Medulla oblongata (tissue), 1 donor: ENCODE measurements around the gene RBFOX1.

Experiments used
- DNase-seq: peaks from one replicate; pipeline ENCODE4 v3.0.0-alpha.2; 2015; ENCODE audit errors: extremely low spot score

Gene RBFOX1

DNA sequence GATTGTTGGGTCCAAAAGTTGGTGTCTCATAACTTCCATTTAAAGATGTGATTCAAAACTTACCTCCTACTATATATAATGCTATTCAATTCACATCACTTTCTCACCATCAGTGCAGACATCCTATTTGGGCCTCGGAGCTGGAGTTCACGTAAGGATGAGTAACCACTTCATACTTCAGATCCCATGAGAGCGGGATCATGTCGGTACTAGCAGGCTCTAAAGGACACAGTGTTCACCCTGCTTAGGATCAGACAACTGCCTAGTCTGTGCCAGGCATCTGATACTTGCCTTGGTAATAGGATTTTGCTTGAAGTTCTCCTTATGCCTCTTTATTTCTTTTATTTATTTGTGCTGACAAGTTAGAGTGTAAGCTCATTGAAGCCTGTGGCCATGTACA is 39.5 kb downstream of the RBFOX1 start:
- no peak for DNase-seq

GRCh38 chr16:7373776-7374175 is 41.1 kb downstream of the RBFOX1 start:
- no peak for DNase-seq

DNA sequence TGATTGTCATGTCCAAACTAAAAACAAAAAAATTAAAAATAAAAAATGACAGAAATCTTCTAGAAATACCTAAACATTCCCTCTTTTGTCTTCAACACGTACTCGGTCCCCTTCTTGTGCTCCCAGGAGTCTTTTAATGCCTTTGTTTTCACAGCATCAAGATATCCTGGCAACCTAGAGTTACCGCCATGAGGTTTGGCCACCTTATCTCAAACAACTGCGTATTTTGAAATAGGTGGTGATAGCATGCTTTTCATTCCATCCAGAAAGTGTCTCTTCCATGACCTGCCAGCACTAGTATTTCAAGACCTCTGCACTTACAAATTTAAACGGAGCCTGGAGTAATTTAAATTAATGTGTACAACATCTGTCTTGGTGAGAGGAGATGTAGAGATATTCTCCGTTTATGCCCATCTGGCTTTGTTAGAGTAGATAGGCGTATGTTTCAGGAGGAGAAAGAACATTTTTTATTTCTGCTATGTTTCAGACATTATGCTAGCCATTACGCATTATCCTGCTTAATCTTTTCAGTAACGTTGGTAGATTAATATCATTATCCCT is 42.0 kb downstream of the RBFOX1 start:
- no peak for DNase-seq

DNA sequence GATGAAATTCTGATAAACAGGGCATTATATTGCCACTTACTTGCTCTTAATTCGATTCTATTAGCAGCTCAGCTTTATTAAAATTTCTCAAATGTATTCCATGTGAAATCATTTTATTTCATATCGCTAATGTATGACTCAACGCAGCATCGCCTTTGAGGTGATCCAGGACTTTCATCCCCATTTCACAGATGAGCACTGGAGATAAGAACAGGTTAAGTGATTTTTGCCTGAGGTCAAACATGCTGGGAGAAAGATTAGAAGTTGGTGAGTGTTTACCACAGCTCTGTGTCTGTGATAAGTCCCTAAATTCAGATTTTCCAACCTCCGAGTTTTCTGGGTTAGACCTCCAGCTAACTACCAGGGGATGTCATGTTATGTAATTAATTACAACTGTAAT is 43.6 kb downstream of the RBFOX1 start:
- DNase-seq = no peak

DNA sequence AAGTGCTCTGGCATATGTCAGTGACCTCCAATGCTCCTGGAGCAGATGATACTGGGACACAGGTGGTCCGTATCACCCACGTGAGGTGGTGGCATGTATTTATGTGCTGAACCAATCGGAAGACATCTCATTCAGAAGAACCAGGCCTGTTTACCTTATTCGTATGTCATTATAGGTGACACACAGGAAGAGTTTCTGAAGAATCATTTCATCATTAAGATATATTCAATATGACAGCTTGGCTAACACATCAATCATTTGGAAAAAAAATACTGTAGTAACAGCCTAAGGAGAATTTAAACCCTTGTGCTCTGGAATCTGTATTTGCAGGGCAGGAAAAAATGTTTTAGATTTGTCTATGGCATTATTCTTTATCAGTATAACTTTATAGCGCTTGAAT is 44.6 kb downstream of the RBFOX1 start:
- no peak for DNase-seq

- no peak for DNase-seq
Observed at GRCh38 chr16:7378024-7378695, 45.5 kb downstream of the RBFOX1 start.

- DNase-seq = no peak
Observed at GRCh38 chr16:7380441-7380840, 47.8 kb downstream of the RBFOX1 start.

DNA sequence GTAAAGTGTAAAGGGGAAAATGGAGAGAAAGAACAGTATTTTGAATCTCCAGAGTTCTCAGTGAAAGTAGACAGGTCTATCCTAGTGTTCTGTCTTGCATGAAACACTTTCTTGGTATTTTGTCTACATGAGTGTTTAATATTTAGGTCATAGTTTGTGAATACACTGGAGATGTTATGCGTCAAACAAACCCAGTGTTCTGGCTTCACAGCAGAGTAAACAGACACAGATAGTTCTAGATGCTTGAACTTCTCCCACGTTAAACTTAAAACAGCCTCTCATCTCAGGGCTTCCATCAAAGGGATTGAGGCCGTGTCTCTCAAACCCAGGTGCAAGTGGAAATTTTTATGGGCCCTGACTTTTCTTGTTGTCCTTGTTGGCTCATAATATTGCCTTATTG is 48.3 kb downstream of the RBFOX1 start:
- DNase-seq = no peak

- DNase-seq = no peak
Observed at GRCh38 chr16:7381671-7382070, 49.0 kb downstream of the RBFOX1 start.

DNA sequence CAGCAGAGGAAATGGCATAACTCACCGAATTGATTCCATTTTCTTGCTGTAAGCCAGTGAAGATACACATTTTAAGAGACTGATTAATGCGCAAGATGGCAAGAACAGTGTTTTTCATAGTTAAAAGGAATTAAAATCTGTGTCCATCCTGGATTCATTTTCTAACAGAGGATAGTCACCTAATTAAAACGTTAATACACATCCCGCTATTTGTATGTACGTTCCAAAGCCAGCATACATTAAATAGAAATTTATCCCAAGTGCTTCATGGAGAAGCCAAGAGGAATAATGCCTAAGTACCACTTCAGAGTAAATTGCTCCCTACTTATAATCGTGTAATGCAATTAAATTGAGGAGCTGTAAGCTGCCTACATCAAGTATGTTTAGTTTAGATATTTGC is 49.9 kb downstream of the RBFOX1 start:
- no peak for DNase-seq

DNA sequence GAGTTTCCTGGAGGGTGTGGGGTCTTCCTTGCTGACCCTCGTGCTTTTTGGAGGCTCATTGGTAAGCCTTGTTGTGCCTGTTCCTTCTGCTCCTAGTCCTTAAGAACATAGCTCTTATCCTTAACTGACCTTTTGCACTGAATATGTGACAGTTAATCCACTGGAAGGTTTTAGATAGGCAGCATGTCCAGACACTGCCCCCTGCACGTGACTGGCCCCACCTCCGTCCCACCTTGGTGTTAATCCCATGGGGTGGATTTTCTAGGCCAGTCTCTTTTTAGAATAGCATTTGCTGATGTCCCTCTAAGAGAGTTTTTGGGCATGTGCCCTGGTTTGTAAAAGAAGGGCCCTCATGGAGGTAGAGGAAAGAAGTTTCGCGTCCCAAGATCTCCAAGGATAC is 58.3 kb downstream of the RBFOX1 start:
- DNase-seq = no peak

DNA sequence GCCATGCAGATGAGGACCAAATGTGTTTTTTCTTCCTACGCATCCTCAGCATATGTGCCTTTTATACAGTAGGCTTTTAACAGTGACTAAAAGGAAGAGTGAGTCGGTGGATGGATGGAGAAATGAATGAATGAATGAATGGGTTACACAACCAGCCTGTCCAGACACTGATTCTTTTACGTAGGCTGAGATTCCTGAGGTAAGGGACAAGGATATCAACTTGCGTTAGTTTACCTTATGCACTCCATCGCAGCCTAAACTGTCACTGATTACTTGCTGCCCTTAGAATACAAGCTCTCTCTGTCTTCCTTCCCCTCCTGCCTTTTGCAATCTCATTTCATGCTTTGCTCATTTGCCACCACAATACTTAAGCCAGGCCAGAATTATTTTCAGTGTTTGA is 59.0 kb downstream of the RBFOX1 start:
- DNase-seq = no peak

DNA sequence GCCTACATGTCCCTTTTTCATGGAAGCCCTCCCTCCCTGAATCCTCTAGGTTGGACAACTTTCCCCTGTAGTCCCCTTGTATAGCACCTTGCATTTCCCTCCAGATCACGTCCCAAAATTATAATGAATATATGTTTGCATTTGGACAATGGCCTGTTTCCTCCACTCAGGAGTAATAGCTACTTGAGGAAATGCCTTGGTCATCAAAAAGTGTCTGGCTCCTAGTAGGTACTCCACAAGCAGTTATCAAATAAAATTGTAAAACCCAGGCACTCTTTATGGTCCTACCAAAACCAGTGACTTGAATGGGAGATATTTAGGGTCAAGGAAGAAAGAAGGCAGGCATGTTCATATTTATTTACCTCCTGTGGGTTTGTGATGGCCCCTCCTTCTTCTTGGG is 59.6 kb downstream of the RBFOX1 start:
- no peak for DNase-seq

DNA sequence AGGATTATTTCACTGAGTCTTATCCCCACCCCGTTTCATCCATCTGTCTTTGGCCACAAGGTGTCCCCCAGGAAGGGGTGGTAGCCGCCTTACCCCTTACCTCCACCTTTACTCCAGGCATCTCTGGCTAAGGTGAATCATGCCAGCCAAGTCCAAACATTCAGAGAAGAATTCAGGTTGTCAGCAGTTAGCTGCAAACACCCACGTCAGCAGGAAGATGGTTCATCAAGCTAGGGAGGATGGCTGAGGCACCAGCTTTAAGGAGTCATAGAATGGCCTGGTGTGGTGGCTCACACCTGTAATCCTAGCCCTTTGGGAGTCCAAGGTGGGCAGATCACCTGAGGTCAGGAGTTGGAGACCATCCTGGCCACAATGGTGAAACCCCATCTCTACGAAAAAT is 61.0 kb downstream of the RBFOX1 start:
- no peak for DNase-seq

- no peak for DNase-seq
Observed at GRCh38 chr16:7394720-7395336, 62.2 kb downstream of the RBFOX1 start.

DNA sequence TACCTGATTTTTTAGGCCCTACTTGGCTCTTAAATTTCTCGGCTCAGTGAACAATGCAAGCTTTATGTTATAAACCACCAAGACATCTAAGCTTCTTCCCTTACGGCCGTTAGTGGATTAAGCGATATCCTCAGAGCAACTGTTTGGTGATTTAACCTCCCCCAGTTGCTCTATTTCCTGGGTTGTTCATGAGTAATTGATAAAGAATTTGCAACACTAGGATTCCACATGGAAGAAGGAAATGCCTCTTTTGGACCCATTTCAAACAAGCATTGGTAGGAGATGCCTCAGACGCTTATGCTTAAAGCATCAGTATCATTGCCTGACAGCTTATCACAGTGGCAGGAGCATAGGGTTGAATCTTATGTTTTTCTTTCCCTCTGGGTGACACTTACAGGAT is 65.3 kb downstream of the RBFOX1 start:
- no peak for DNase-seq

GRCh38 chr16:7398536-7398935 is 65.9 kb downstream of the RBFOX1 start:
- no peak for DNase-seq

DNA sequence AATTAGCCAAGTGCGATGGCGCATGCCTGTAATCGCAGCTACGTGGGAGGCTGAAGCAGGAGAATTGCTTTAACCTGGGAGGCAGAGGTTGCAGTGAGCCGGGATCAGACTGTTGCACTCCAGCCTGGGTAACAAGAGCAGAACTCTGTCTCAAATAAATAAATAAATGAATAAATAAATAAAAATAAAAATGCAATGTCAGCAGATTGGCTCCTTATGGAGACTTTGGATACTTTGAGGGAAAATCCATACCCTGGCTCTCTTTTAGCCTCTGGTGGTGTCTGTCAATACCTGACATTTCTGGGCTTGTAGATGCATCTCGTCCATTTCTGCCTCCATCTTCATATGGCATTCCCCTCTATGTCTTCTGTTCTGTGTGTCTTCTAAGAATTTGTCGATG is 66.7 kb downstream of the RBFOX1 start:
- DNase-seq = no peak

DNA sequence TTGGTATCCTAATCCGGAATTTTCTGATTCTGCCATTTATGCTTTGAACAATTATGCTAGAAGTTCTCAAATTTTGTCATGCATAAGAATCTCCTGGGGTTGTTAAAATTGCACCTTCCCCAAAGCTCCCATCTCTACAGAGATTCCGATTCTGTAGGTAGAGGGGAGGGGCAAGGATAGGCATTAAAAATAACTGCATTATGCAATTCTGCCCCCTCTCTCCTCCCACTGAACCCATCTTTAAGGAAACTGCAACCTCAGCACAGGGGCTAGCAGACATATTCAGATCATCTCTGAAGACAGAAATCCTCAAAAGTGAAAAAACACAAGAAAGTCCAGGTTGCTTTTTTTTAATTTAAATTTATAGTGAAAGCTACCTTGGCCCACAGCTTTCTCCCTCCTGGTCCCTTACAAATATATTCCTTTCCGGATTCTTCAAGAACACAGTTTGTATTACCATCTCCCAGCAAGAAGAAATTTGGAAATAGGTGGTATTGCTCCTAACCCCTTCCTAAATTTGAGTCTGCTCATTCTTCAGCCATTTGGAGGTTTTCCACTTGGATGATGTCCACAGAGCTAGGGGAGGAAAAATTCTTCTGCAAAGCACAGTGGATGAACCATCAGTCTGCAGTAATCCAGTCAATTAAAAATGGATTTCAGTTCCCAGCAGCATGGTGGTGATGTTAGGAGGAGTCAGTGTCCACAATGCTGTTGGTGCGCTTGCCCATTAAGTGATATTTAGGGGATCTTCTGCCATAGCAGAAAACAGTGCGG is 67.7 kb downstream of the RBFOX1 start:
- DNase-seq = no peak

- DNase-seq = no peak
Observed at GRCh38 chr16:7404217-7404616, 71.6 kb downstream of the RBFOX1 start.

- peak; percentile 60 for DNase-seq
Observed at GRCh38 chr16:7405166-7405565, 72.5 kb downstream of the RBFOX1 start.

- DNase-seq = no peak
Observed at GRCh38 chr16:7408700-7409365, 76.2 kb downstream of the RBFOX1 start.
